A549 (cell line): Measurements from ENCODE around the gene ACVR2B.

Source experiments
- CTCF ChIP-seq: fragments of >200 bp; sonication (Bioruptor Twin); formaldehyde crosslinking; IDR thresholded peaks from 3 replicates; pipeline ENCODE4 v1.5.1; 2016
- HOXB13 ChIP-seq: fragments of 250-450 bp; sonication (Bioruptor Pico); IDR thresholded peaks from 2 replicates; pipeline ENCODE4 v1.5.0; 2020; ENCODE audit warnings: low read depth, mild to moderate bottlenecking, moderate library complexity
- JUNB ChIP-seq: fragments of >200 bp; sonication (Bioruptor Twin); formaldehyde crosslinking; IDR thresholded peaks from 2 replicates; pipeline ENCODE4 v1.6.1; 2016
- MAX ChIP-seq: IDR thresholded peaks from 2 replicates; pipeline ENCODE4 v1.6.1; 2012
- RAD21 ChIP-seq, 2 experiments: fragments of >200 bp in 1 of 2; sonication (Bioruptor Twin) in 1 of 2; formaldehyde crosslinking in 1 of 2; IDR thresholded peaks in 1 of 2; conservative IDR thresholded peaks in 1 of 2; 2 replicates in 1 of 2; 3 replicates in 1 of 2; pipeline ENCODE4 v1.6.1; 2012 to 2018; ENCODE audit warnings: inconsistent platforms in 1 of 2
- REST ChIP-seq: fragments of 200-600 bp; sonication (generic); IDR thresholded peaks from 2 replicates; pipeline ENCODE4 v1.6.1; 2016; ENCODE audit warnings: antibody characterized with exemption, mild to moderate bottlenecking, moderate library complexity
- SMC3 ChIP-seq: fragments of >200 bp; sonication (Bioruptor Twin); formaldehyde crosslinking; IDR thresholded peaks from 3 replicates; pipeline ENCODE4 v1.6.1; 2018; ENCODE audit warnings: inconsistent platforms
- USF2 ChIP-seq: fragments of 450-650 bp; IDR thresholded peaks from 2 replicates; pipeline ENCODE4 v1.6.1; 2014; ENCODE audit warnings: antibody characterized with exemption
- ZFP36 ChIP-seq: fragments of 450-650 bp; IDR thresholded peaks from 2 replicates; pipeline ENCODE4 v1.6.1; 2014; ENCODE audit warnings: borderline replicate concordance; ENCODE audit not compliant: partially characterized antibody

GRCh38 chr3:38411591-38411990 is 42.1 kb upstream of the ACVR2B start:
- TF ChIP-seq USF2 (no peak), RAD21 (conservative IDR thresholded peaks at IDR 0.05 in 1 of 2, IDR thresholded peaks at IDR 0.05 in 1 of 2) (no peak), MAX (no peak), CTCF (no peak), HOXB13 (CRISPR knock-in tag) (no peak), SMC3 (no peak), JUNB (no peak), REST (no peak), ZFP36 (no peak)
